Stimulated activated CD4-positive, alpha-beta T cell treated with anti-CD3 and anti-CD28 coated beads, Interleukin-12 subunit alpha, Interleukin-12 subunit beta, amount 100 ng/mL, for 4 hours (primary cell): Measurements from ENCODE around the gene RASA4.
A peak's percentile ranks its signal among the peaks of the same experiment; 100 is the strongest.
"Not testable (repeated sequence)": the region's sequence is repeated elsewhere in the genome, so short reads cannot be mapped to it uniquely, and the experiment has no call there.

Source experiments
- DNase-seq: peaks from one replicate; pipeline ENCODE4 v3.0.0-alpha.2; 2020

Gene RASA4

DNA sequence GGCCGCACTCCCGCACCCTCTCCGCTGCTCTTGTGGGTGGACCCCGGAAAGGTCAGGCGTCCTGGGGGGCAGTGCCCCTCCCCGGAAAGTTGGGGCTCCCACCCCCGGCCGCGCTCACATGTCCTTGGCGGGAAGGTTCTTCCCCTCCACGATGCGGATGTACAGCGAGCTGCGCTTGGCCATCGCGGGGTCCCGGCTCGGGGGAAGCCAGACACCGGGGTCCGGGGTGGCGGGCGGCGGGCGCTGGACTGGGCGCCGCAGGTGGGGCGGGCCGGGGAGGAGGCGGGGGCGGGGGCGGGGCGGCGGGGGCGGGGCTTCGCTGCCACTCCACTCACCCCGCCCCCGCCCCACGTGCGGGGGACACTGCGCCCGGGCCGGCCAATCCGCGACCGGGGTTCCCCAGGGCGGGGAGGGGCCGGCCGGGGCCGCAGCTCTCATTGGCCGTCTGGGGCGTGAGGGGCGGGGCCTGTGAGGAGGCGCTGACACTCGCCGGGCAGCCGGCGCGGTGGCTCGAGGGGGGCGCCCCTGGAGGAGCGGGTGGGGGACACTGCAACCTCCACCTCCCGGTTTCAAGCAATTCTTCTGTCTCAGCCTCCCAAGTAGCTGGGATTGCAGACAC lies at the start of gene RASA4:
RASA4 (minus strand) TSS at position 250 of the 619 bp plus-strand sequence; CDS start at position 183, 67 bp downstream.
- DNase-seq = peak; percentile 30

GRCh38 chr7:102664765-102665164 lies 48.2 kb upstream of the RASA4 start:
- DNase-seq = not testable (repeated sequence)

DNA sequence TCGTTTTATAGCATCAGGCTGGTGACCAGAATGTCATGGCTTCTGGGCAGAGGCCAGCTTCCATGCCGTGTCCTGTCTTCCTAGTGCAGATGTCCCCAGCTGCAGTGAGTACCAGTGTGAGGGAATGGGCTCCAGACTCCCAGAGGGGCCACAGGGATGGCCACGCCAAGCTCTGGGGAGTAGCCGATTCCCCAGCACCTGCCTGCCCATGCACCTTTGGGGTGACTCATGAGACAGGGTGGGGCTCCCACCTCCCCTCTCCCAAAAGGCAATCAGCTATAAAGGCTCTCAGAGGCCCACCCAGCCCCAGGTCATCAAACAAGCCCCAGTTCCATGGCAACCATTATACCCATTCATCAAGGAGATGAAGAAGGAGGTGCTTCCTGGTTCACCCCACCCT lies 33.4 kb upstream of the RASA4 start, which contains the start of gene SPDYE2B:
SPDYE2B (plus strand) TSS at position 396 of the 400 bp plus-strand sequence. CDS start 2,030 bp downstream, outside the sequence.
- DNase-seq = not testable (repeated sequence)

GRCh38 chr7:102647813-102648212 lies 31.3 kb upstream of the RASA4 start:
- not testable (repeated sequence) for DNase-seq

GRCh38 chr7:102643404-102643803 lies 26.8 kb upstream of the RASA4 start:
- DNase-seq = not testable (repeated sequence)

DNA sequence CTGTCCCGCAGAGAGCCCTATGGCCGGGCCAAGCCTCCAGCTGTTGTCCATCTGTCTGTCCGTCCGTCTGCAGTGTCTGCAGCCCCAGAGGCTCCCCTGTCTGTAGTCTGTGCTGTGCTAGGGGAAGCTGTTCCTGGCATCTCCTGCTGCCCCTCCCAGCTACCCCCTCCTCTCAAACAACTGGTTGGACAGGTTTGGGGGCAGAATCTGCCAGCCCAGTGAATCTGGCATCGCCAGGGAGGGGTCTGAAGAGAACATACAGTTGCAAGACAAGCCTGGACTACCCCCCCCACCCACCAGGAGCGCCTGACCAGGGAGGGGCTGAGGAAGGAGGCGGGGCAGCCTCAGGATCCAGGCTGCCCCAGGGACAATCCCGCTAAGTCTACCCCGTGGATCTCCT lies 26.1 kb upstream of the RASA4 start, which contains the start of gene UPK3BL1:
UPK3BL1 (minus strand) TSS at position 101 of the 400 bp plus-strand sequence; CDS start at position 51, 50 bp downstream.
- DNase-seq = not testable (repeated sequence)

DNA sequence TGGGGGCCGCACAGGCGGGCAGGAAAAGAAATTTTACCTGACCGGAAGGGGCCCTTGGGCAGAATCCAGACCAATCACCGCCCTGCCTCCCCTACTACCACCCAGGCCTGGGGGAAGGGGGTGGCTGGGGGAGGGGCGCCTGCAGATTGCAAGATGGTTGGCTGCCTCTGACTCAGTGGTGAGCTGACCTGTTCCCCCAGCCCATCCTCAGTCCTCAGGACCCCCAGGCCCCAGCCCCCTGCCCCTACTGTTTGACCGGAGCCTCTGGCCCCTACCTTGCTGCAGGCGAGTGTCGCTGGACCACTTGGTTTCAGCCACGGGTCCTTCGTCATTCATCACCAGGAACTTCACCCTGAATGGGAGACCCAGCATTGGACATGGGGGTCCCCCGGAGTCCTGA lies 22.3 kb upstream of the RASA4 start:
- DNase-seq = not testable (repeated sequence)

GRCh38 chr7:102636956-102637355 lies 20.4 kb upstream of the RASA4 start:
- not testable (repeated sequence) for DNase-seq

- not testable (repeated sequence) for DNase-seq
Observed at GRCh38 chr7:102635354-102635753, 18.8 kb upstream of the RASA4 start.

- DNase-seq = not testable (repeated sequence)
Observed at GRCh38 chr7:102634299-102634698, 17.7 kb upstream of the RASA4 start.

GRCh38 chr7:102630622-102631021 lies 14.1 kb upstream of the RASA4 start:
- DNase-seq = not testable (repeated sequence)

DNA sequence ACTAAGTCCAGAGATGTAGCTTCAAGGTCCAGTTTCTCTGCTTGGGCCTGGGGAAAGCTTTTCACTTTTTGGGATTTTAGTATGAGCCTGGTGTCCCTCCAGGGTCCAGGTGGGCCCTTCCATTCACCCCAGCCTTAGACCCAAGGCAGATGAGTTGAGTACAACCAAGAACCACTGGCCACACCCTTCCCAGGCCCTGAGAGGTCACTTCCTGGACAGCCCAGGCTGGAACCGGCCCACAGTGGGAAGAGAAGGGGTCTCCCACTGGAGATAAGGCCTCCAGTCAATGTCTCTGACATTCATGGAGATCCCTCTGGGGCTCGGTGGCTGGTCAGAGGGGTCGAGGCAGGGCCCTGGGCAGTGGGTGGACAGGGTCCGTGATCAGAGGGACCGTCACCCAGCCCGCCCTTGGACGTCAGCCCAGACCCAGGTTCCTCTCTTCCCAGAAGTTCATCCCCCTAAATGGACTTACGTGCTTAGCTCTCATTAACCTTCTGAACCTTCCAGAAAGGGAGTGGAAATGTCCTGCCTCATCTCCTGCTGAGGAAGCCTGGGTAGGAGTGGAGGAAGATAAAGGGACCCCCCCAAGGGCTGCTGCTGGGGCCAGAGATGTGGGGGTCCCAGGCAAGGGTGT lies 10.8 kb upstream of the RASA4 start:
- not testable (repeated sequence) for DNase-seq

DNA sequence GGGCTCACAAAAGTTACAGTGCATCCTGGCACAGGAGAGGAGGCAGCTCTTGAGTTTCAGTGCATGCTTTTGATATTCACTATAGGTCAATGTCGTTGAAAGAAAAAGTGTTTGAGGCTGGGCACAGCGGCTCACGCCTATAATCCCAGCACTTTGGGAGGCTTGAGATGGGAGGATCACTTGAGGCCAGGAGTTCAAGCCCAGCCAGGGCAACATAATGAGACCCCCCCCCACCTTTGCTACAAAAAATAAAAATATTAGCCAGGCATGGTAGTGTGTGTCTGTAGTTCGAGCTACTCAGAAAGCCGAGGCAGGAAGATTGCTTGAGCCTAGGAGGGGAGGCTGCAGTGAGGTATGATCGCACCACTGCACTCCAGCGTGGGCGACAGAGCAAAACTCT lies 1.6 kb upstream of the RASA4 start:
- not testable (repeated sequence) for DNase-seq

GRCh38 chr7:102615930-102616329 lies 626 bp downstream of the RASA4 start:
- DNase-seq = not testable (repeated sequence)

- DNase-seq = not testable (repeated sequence)
Observed at GRCh38 chr7:102614873-102615272, 1.7 kb downstream of the RASA4 start.

DNA sequence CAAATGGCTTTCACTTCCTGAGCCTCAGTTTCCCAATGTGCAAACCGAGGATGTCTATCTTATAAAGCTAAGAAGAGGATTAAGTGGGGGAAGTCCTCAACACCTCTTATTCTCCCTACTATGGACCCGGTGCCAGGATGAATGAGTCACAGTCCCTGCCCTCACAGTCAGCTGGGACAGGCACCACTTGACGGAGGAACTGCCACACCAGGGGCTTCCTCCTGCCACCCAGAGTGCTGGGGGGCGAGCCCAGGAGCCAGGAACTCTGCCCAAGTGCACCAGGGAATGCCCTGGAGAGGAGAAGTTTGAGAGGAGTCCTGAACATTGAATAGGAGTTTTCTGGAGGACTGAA lies 2.2 kb downstream of the RASA4 start:
- not testable (repeated sequence) for DNase-seq

- DNase-seq = not testable (repeated sequence)
Observed at GRCh38 chr7:102613575-102614345, 2.8 kb downstream of the RASA4 start.

DNA sequence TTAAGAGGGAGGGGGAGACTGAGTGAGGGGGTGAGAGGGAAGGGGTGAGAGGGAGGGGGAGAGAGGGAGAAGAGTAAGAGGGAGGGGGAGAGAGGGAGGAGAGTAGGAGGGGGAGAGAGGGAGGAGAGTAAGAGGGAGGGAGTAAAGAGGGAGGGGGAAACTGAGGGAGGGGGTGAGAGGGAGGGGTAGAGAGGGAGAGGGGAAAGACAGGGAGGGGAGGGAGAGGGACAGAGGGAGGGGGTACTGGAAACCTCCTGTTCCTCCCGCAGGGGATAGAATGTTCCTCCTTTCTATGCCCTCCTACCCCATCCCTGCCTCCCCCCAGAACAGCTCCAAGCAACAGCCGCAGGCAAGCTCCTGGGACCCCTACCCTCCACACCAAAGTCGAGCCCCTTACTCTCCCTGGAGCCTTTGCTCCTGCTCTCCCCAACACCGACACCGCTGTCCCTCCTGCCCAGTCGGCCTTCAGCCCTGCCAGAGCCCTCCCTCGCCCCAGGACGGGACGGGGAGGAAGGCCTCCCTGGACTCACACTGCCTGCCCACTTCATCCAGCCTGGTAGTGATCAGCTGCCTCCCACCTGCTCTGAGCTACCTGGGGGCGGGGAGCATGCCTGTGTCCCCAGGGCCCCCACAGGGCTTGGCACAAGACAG lies 4.8 kb downstream of the RASA4 start:
- DNase-seq = not testable (repeated sequence)

DNA sequence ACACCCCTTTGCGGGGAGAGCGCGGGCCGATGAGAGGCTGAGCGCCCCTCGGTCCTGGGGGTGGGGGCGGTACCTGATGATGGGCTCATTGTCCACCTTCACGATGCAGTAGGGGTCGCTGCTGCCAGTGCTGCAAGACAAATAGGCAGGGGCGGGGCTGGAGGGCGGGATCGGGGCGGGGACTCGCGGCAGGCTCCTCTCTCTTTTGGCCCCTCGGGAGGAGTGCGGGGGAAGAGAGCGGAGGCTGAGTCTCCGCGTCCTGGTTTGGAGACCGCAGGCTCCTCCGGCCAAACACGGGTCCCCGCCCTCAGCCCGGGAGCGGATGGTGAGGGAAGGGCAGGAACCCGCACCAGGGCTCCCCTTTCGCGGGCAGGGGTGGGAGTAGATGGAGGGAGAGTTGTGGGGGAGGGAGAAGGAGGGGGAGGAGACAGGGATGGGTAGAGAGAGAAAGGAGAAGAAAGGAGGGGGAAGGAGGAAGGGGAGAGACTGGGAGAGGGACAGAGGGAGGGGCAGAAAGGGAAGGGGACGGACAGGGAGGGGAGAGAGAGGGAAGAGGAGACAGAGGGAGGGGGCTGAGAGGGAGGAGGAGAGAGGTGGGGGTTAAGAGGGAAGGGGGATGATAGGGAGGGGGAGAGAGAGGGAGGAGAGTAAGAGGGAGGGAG lies 5.4 kb downstream of the RASA4 start:
- not testable (repeated sequence) for DNase-seq

DNA sequence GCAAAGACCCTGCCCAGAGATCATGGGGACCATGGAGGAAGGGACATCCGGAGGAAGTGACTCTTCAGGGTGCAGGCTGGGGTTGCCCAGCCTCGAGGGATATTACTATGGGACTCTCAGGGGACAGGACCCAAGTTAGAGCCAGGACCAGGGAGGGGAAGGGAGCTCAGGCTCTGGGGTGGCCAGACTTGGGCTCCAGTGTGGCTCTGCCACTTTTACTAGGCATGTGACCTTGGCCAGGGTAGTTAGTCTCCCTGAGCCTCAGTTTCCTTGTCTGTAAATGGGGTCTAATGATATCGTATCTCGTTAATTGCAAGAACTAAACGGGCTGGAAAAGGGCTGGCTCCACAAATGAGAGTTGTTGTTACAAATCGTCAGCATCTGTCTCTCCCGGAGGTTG lies 6.1 kb downstream of the RASA4 start:
- DNase-seq = not testable (repeated sequence)

GRCh38 chr7:102609734-102610133 lies 6.8 kb downstream of the RASA4 start:
- not testable (repeated sequence) for DNase-seq

- not testable (repeated sequence) for DNase-seq
Observed at GRCh38 chr7:102606848-102607247, 9.7 kb downstream of the RASA4 start.
